Effector memory CD4-positive, alpha-beta T cell (primary cell): ENCODE results near the gene JPH4.

Experiments
- DNase-seq, 3 donors: peaks; one replicate each; pipeline ENCODE4 v3.0.0-alpha.2; 2020
- H3K27ac ChIP-seq: 2 replicates; pipeline ENCODE4 v1.7.0; 2013; ENCODE audit warnings: mild to moderate bottlenecking, low read length, moderate library complexity; ENCODE audit not compliant: insufficient read depth, poor library complexity, severe bottlenecking
- H3K27me3 ChIP-seq: replicated peaks from 2 replicates; pipeline ENCODE4 v1.7.0; 2013; ENCODE audit warnings: mild to moderate bottlenecking, low read length; ENCODE audit not compliant: insufficient read depth, control insufficient read depth, poor library complexity, severe bottlenecking
- H3K36me3 ChIP-seq: 2 replicates; pipeline ENCODE4 v1.7.0; 2013; ENCODE audit warnings: mild to moderate bottlenecking, low read length, moderate library complexity; ENCODE audit not compliant: control insufficient read depth, insufficient read depth
- H3K4me1 ChIP-seq: 2 replicates; pipeline ENCODE4 v1.7.0; 2013; ENCODE audit warnings: low read length, mild to moderate bottlenecking; ENCODE audit not compliant: control insufficient read depth, insufficient read depth, poor library complexity, severe bottlenecking
- H3K4me3 ChIP-seq: 2 replicates; pipeline ENCODE4 v1.7.0; 2013; ENCODE audit warnings: low read length, low read depth, mild to moderate bottlenecking; ENCODE audit not compliant: insufficient read depth, poor library complexity, severe bottlenecking
- H3K9me3 ChIP-seq: 2 replicates; pipeline ENCODE4 v1.7.0; 2013; ENCODE audit warnings: mild to moderate bottlenecking, low read length, moderate library complexity; ENCODE audit not compliant: control insufficient read depth

JPH4 gene

GRCh38 chr14:23565626-23566025 is 13.0 kb downstream of the JPH4 start:
- Histone ChIP-seq H3K36me3 (peaks cover 43% of the 10 kb centered on the region), H3K9me3 (no peaks in the 10 kb centered on the region), H3K4me1 (peaks cover 19% of the 10 kb centered on the region), H3K27me3 (no peaks in the 10 kb centered on the region), H3K27ac (no peak overlapping the region), H3K4me3 (no peak overlapping the region)
- no peak for DNase-seq

- Histone ChIP-seq H3K36me3 (peaks cover 49% of the 10 kb centered on the region), H3K4me1 (peaks cover 19% of the 10 kb centered on the region), H3K4me3 (no peak overlapping the region), H3K27ac (no peak overlapping the region), H3K9me3 (no peaks in the 10 kb centered on the region), H3K27me3 (no peaks in the 10 kb centered on the region)
- DNase-seq: no peak
Measured at GRCh38 chr14:23564876-23565275, 13.7 kb downstream of the JPH4 start.

DNA sequence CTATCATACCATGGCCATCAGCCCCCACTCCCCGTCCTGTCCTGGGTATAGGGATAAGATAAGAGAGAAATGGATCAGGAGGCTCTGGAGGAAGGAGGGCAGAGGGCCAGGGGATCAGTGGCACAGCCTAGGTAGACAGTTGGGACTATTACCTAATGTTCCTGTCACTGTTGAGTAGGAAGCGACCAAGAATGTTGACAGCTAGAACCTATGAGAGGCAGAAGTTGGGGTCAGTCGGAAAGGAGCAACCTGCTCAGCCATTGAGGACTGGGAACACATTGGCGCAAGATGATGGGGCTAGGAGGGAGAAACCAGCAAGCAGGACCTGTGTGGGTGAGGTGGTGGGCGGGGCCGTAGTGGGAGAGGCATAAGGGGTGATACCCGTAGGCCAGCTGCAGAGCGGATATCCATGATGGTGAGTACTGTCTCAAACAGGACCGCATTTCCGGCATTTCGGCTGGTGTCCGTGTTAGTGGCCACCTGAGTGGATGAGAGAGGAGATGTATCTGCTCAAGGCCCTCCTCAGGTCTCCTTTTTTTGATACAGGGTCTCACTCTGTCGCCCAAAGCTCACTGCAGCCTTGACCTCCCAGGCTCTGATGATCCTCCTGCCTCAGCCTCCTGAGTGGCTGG is 14.3 kb downstream of the JPH4 start:
- H3K36me3 ChIP-seq: peaks cover 55% of the 10 kb centered on the region
- no peak overlapping the region for H3K27ac ChIP-seq
- no peaks in the 10 kb centered on the region for H3K9me3 ChIP-seq
- H3K4me1 ChIP-seq: peaks cover 19% of the 10 kb centered on the region
- no peaks in the 10 kb centered on the region for H3K27me3 ChIP-seq
- no peak overlapping the region for H3K4me3 ChIP-seq
- DNase-seq: no peak

- Histone ChIP-seq H3K27me3 (no peaks in the 10 kb centered on the region), H3K27ac (no peak overlapping the region), H3K36me3 (peaks cover 61% of the 10 kb centered on the region), H3K4me1 (peaks cover 19% of the 10 kb centered on the region), H3K9me3 (no peaks in the 10 kb centered on the region), H3K4me3 (no peak overlapping the region)
- no peak for DNase-seq
Measured at GRCh38 chr14:23563473-23564180, 15.0 kb downstream of the JPH4 start.

- H3K27me3 ChIP-seq: no peaks in the 10 kb centered on the region
- peak; percentile 22 to 47 (median 32) for DNase-seq
- H3K36me3 ChIP-seq: peaks cover 63% of the 10 kb centered on the region
- no peak overlapping the region for H3K4me3 ChIP-seq
- H3K9me3 ChIP-seq: no peaks in the 10 kb centered on the region
- H3K27ac ChIP-seq: no peak overlapping the region
- peaks cover 13% of the 10 kb centered on the region for H3K4me1 ChIP-seq
Measured at GRCh38 chr14:23562822-23563472, 15.6 kb downstream of the JPH4 start.

GRCh38 chr14:23561873-23562821 is 16.4 kb downstream of the JPH4 start:
- Histone ChIP-seq H3K4me1 (peaks cover 11% of the 10 kb centered on the region), H3K27me3 (no peaks in the 10 kb centered on the region), H3K9me3 (no peaks in the 10 kb centered on the region), H3K4me3 (no peak overlapping the region), H3K36me3 (peaks cover 63% of the 10 kb centered on the region), H3K27ac (no peak overlapping the region)
- no peak for DNase-seq

- Histone ChIP-seq H3K27ac (no peak overlapping the region), H3K27me3 (no peaks in the 10 kb centered on the region), H3K36me3 (peaks cover 63% of the 10 kb centered on the region), H3K4me3 (no peak overlapping the region), H3K9me3 (no peaks in the 10 kb centered on the region), H3K4me1 (peaks cover 10% of the 10 kb centered on the region)
- no peak for DNase-seq
Measured at GRCh38 chr14:23561259-23561658, 17.3 kb downstream of the JPH4 start.

GRCh38 chr14:23559926-23560520 is 18.6 kb downstream of the JPH4 start:
- no peak for DNase-seq
- peaks cover 55% of the 10 kb centered on the region for H3K36me3 ChIP-seq
- no peaks in the 10 kb centered on the region for H3K9me3 ChIP-seq
- H3K4me3 ChIP-seq: no peak overlapping the region
- peaks cover 10% of the 10 kb centered on the region for H3K4me1 ChIP-seq
- no peak overlapping the region for H3K27ac ChIP-seq
- no peaks in the 10 kb centered on the region for H3K27me3 ChIP-seq
